NB4 (cell line): Measurements from ENCODE around the gene SSH2.

ENCODE experiments used
- CTCF ChIP-seq: IDR thresholded peaks from one replicate; pipeline ENCODE4 v1.5.1; 2012; ENCODE audit warnings: low read depth, low read length
- MYC ChIP-seq: IDR thresholded peaks from 2 replicates; pipeline ENCODE4 v1.6.1; 2011; ENCODE audit warnings: low read depth, low read length

- TF ChIP-seq MYC (no peak), CTCF (no peak)
Measured at GRCh38 chr17:29870836-29871465, 59.1 kb downstream of the SSH2 start.
